HEK293 (cell line): ENCODE measurements around the gene NUFIP1.

Source experiments
- CTCF ChIA-PET: fragments of 350-600 bp; formaldehyde crosslinking; extraction: SDS; loops from one replicate; lab custom pipeline; 2021; ENCODE audit warnings: antibody characterized with exemption; lab: Yijun Ruan, JAX
- POLR2A ChIA-PET: fragments of 300-600 bp; formaldehyde crosslinking; extraction: SDS; loops from one replicate; lab custom pipeline; 2020; ENCODE audit warnings: antibody characterized with exemption, inconsistent platforms; lab: Yijun Ruan, JAX
- H3K27ac ChIP-seq: fragments of 200-500 bp; sonication (Bioruptor generic); 2 replicates; pipeline ENCODE4 v1.5.1; 2014; ENCODE audit warnings: low read depth, low read length, control low read depth, inconsistent platforms; ENCODE audit errors: extremely low read depth
- H3K36me3 ChIP-seq, 2 experiments: fragments of 200-500 bp in 1 of 2; sonication (Bioruptor generic) in 1 of 2; 1 replicate in 1 of 2; 2 replicates in 1 of 2; pipeline ENCODE4 v1.5.1; 2014 to 2017; ENCODE audit warnings: inconsistent platforms in 2 of 2, low read length in 2 of 2; ENCODE audit not compliant: control insufficient read depth in 2 of 2, insufficient read depth in 1 of 2
- H3K4me1 ChIP-seq: fragments of 200-500 bp; sonication (Bioruptor generic); 2 replicates; pipeline ENCODE4 v1.5.1; 2014; ENCODE audit warnings: mild to moderate bottlenecking, low read length, inconsistent platforms; ENCODE audit not compliant: control insufficient read depth, insufficient read depth
- H3K4me3 ChIP-seq: 2 replicates; pipeline ENCODE4 v1.5.1; 2011; ENCODE audit warnings: low read depth, mild to moderate bottlenecking, control low read depth, low read length, moderate library complexity
- H3K9me3 ChIP-seq: fragments of 200-500 bp; sonication (Bioruptor generic); 2 replicates; pipeline ENCODE4 v1.5.1; 2014; ENCODE audit warnings: low read depth, low read length, inconsistent platforms; ENCODE audit not compliant: control insufficient read depth, insufficient read depth
- BCL11A ChIP-seq: fragments of 450-650 bp; formaldehyde crosslinking; IDR thresholded peaks from 2 replicates; pipeline ENCODE4 v1.5.1; 2016; ENCODE audit warnings: low read depth, missing biosample characterization, missing genetic modification characterization
- OSR2 ChIP-seq: fragments of 450-650 bp; formaldehyde crosslinking; IDR thresholded peaks from 2 replicates; pipeline ENCODE4 v1.5.1; 2016; ENCODE audit warnings: missing biosample characterization, missing genetic modification characterization
- YY1 ChIP-seq: fragments of 450-650 bp; formaldehyde crosslinking; IDR thresholded peaks from 2 replicates; pipeline ENCODE4 v1.5.1; 2018; ENCODE audit warnings: missing biosample characterization, missing genetic modification characterization
- ZBTB17 ChIP-seq: fragments of 450-650 bp; formaldehyde crosslinking; IDR thresholded peaks from 2 replicates; pipeline ENCODE4 v1.5.1; 2016; ENCODE audit warnings: missing biosample characterization, missing genetic modification characterization
- ZBTB20 ChIP-seq: fragments of 450-650 bp; formaldehyde crosslinking; IDR thresholded peaks from 2 replicates; pipeline ENCODE4 v1.5.1; 2016; ENCODE audit warnings: missing biosample characterization, missing genetic modification characterization
- ZBTB48 ChIP-seq: fragments of 450-650 bp; formaldehyde crosslinking; IDR thresholded peaks from 2 replicates; pipeline ENCODE4 v1.5.1; 2016; ENCODE audit warnings: missing biosample characterization, missing genetic modification characterization
- ZBTB8A ChIP-seq: fragments of 450-650 bp; formaldehyde crosslinking; IDR thresholded peaks from 2 replicates; pipeline ENCODE4 v1.5.1; 2016; ENCODE audit warnings: missing biosample characterization, missing genetic modification characterization
- ZNF132 ChIP-seq: fragments of 450-650 bp; formaldehyde crosslinking; IDR thresholded peaks from 2 replicates; pipeline ENCODE4 v1.5.1; 2017; ENCODE audit warnings: missing biosample characterization, missing genetic modification characterization, borderline replicate concordance
- ZNF133 ChIP-seq: fragments of 450-650 bp; formaldehyde crosslinking; IDR thresholded peaks from 2 replicates; pipeline ENCODE4 v1.5.1; 2016; ENCODE audit warnings: missing biosample characterization, missing genetic modification characterization
- ZNF138 ChIP-seq: fragments of 450-650 bp; formaldehyde crosslinking; IDR thresholded peaks from 2 replicates; pipeline ENCODE4 v1.5.1; 2016; ENCODE audit warnings: missing biosample characterization, missing genetic modification characterization, borderline replicate concordance
- ZNF16 ChIP-seq: fragments of 450-650 bp; formaldehyde crosslinking; IDR thresholded peaks from 2 replicates; pipeline ENCODE4 v1.5.1; 2016; ENCODE audit warnings: low read depth, missing biosample characterization, missing genetic modification characterization
- ZNF311 ChIP-seq: fragments of 450-650 bp; formaldehyde crosslinking; IDR thresholded peaks from 2 replicates; pipeline ENCODE4 v1.5.1; 2017; ENCODE audit warnings: missing biosample characterization, missing genetic modification characterization, borderline replicate concordance
- ZNF37A ChIP-seq: fragments of 450-650 bp; IDR thresholded peaks from 2 replicates; pipeline ENCODE4 v1.5.1; 2018; ENCODE audit warnings: missing biosample characterization, missing genetic modification characterization
- ZNF621 ChIP-seq: fragments of 450-650 bp; formaldehyde crosslinking; IDR thresholded peaks from 2 replicates; pipeline ENCODE4 v1.5.1; 2017; ENCODE audit warnings: missing biosample characterization, missing genetic modification characterization
- ZNF629 ChIP-seq: fragments of 450-650 bp; formaldehyde crosslinking; IDR thresholded peaks from 2 replicates; pipeline ENCODE4 v1.5.1; 2017; ENCODE audit warnings: missing biosample characterization, missing genetic modification characterization
- ZNF654 ChIP-seq: fragments of 450-650 bp; formaldehyde crosslinking; IDR thresholded peaks from 2 replicates; pipeline ENCODE4 v1.5.1; 2016; ENCODE audit warnings: low read depth, missing biosample characterization, missing genetic modification characterization
- ZNF747 ChIP-seq: fragments of 450-650 bp; formaldehyde crosslinking; IDR thresholded peaks from 2 replicates; pipeline ENCODE4 v1.5.1; 2016; ENCODE audit warnings: missing biosample characterization, missing genetic modification characterization
- ZNF776 ChIP-seq: fragments of 450-650 bp; formaldehyde crosslinking; IDR thresholded peaks from 2 replicates; pipeline ENCODE4 v1.5.0; 2017; ENCODE audit warnings: missing biosample characterization, missing genetic modification characterization, borderline replicate concordance
- ZNF785 ChIP-seq: fragments of 450-650 bp; formaldehyde crosslinking; IDR thresholded peaks from 2 replicates; pipeline ENCODE4 v1.5.1; 2016; ENCODE audit warnings: missing biosample characterization, missing genetic modification characterization
- TF ChIP-seq, protein P1 (sequence below): fragments of 450-650 bp; formaldehyde crosslinking; IDR thresholded peaks from 2 replicates; pipeline ENCODE4 v1.5.1; 2017; ENCODE audit warnings: missing biosample characterization, missing genetic modification characterization
- TF ChIP-seq, protein P2 (sequence below): IDR thresholded peaks from 2 replicates; pipeline ENCODE4 v1.6.1; 2011; ENCODE audit warnings: mild to moderate bottlenecking, low read depth, low read length, borderline replicate concordance
- TF ChIP-seq, protein P3 (sequence below): fragments of 450-650 bp; formaldehyde crosslinking; IDR thresholded peaks from 2 replicates; pipeline ENCODE4 v1.5.1; 2016; ENCODE audit warnings: missing biosample characterization, missing genetic modification characterization
- TF ChIP-seq, protein P4 (sequence below): fragments of 450-650 bp; formaldehyde crosslinking; IDR thresholded peaks from 2 replicates; pipeline ENCODE4 v1.5.0; 2017; ENCODE audit warnings: missing biosample characterization, missing genetic modification characterization, borderline replicate concordance

The NUFIP1 gene

DNA sequence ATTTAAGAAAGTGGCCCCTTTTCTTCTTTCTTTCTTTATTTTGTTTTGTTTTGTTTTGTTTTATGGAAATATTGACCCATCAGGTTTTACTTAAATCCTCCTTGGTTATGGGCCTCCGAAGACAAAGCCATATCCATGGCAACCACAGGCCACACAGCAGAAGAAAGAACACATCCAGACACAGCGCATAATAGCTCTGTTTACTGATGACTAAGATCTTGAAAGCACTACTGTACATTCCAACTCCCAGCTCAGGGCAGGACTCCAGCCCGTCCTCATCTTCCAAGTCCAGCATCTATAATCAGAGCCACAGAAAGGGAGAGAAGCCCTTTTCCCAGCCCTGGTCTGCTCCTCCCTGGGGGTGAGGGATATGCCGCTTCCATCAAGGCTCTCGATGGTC lies 84.3 kb downstream of the NUFIP1 start:
- H3K27ac ChIP-seq = no peak overlapping the region

DNA sequence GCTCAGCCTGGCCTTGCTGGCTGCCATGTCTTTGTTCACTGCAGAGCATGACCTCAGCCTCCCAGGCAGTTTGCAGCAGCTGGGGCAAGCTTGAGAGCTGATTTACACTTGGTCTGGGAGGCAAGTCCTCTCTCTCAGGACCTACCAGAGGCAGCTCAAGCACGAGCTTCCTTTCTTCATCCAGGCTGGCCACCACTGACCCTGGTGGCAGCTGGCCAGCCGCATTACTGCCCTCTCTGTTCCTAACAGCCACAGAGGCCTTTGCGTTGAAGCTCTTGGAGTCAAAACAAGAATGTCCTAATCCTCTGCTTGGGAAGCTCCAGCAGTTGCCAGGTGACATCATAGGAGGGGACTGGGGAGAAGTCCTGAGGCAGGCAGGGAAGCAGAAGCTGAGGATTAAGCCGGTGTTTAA lies 85.7 kb downstream of the NUFIP1 start:
- POLR2A ChIA-PET = no interaction called here
- Histone ChIP-seq H3K9me3 (no peaks in the 10 kb centered on the region), H3K27ac (no peak overlapping the region), H3K4me3 (no peak overlapping the region), H3K4me1 (no peaks in the 10 kb centered on the region; the same call in 1 of the 2 replicates), H3K36me3 (no peaks in the 10 kb centered on the region)
- TF ChIP-seq, protein P1, sequence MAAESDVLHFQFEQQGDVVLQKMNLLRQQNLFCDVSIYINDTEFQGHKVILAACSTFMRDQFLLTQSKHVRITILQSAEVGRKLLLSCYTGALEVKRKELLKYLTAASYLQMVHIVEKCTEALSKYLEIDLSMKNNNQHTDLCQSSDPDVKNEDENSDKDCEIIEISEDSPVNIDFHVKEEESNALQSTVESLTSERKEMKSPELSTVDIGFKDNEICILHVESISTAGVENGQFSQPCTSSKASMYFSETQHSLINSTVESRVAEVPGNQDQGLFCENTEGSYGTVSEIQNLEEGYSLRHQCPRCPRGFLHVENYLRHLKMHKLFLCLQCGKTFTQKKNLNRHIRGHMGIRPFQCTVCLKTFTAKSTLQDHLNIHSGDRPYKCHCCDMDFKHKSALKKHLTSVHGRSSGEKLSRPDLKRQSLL (tag by site-specific recombination) = no peak
- no peak for TF ChIP-seq ZNF747
- TF ChIP-seq OSR2 (tag by site-specific recombination) = no peak
- TF ChIP-seq ZNF138 = no peak
- TF ChIP-seq ZNF621 (tag by site-specific recombination) = no peak
- TF ChIP-seq ZNF785 (tag by site-specific recombination) = no peak
- no peak for TF ChIP-seq ZNF776 (tag by site-specific recombination)
- CTCF ChIA-PET = interaction anchor here (0.6 kb wide), 1 partner anchor 201 kb away, joined by 3 read pairs; no protein-coding TSS in a partner anchor

More for the DNA sequence above, 84.3 kb downstream of the NUFIP1 start:
- Histone ChIP-seq H3K4me1 (no peaks in the 10 kb centered on the region; the same call in 1 of the 2 replicates), H3K9me3 (no peaks in the 10 kb centered on the region), H3K36me3 (no peaks in the 10 kb centered on the region), H3K4me3 (no peak overlapping the region)
- ChIA-PET POLR2A (no interaction called here), CTCF (no interaction called here)
- TF ChIP-seq ZNF133 (tag by site-specific recombination) = no peak
- 0 out of 2 replicates have a peak, but pooled peaks have one; percentile 49 for TF ChIP-seq ZBTB17 (tag by site-specific recombination)

DNA sequence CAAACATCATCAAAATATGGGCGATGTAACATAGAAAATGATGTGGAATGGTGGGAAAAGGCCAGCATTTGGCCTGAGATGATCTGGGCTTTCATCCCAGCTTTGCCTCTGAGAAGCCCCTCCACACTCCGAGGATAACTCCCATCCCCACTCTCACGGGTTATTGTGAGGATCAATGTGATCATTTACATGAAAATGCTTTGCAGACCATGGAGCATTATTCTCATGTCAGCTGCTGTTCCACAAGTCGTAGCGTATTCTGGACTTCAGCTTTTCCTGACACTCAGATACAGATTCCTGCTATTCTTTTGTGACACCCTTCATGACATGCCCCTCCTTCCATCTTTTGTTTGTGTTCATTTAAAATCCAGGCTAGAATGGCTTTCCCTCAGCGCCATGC lies 86.5 kb downstream of the NUFIP1 start:
- Histone ChIP-seq H3K27ac (no peak overlapping the region), H3K4me3 (no peak overlapping the region), H3K9me3 (no peaks in the 10 kb centered on the region), H3K36me3 (no peaks in the 10 kb centered on the region), H3K4me1 (no peaks in the 10 kb centered on the region; the same call in 1 of the 2 replicates)
- TF ChIP-seq ZNF16 (tag by site-specific recombination) (no peak), ZNF37A (tag by site-specific recombination) (no peak)
- ChIA-PET POLR2A (no interaction called here), CTCF (no interaction called here)

DNA sequence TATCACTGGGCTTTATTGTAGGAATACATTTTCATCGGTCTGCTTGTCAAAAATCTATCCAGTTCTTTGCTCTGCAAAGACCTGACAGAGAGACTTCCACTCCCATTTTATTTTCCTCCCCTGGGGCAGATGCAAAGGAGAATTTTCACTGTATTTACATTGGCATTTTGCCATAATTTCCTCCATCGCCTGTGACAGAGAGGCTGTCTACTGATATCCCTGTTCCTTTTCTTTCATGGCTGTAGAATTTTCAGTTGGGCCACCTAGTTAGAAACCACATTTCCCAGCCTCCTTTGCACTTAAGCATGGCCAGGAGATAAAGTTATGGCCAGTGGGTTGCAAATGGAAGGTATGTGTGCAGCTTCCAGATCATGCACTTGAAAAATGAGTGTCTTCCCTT lies 89.3 kb downstream of the NUFIP1 start:
- Histone ChIP-seq H3K36me3 (no peaks in the 10 kb centered on the region), H3K4me1 (peaks cover 3% of the 10 kb centered on the region), H3K4me3 (no peak overlapping the region), H3K9me3 (no peaks in the 10 kb centered on the region), H3K27ac (no peak overlapping the region)
- ChIA-PET CTCF (no interaction called here), POLR2A (no interaction called here)
- TF ChIP-seq BCL11A (tag by site-specific recombination) (no peak), ZNF654 (tag by site-specific recombination) (no peak), ZNF629 (tag by site-specific recombination) (no peak), ZBTB48 (tag by site-specific recombination) (no peak), ZNF311 (tag by site-specific recombination) (no peak), ZNF132 (no peak), ZBTB20 (tag by site-specific recombination) (no peak), YY1 (peak; percentile 46; the same call in 1 of the 2 replicates), ZBTB8A (tag by site-specific recombination) (no peak)
- TF ChIP-seq, protein P2, sequence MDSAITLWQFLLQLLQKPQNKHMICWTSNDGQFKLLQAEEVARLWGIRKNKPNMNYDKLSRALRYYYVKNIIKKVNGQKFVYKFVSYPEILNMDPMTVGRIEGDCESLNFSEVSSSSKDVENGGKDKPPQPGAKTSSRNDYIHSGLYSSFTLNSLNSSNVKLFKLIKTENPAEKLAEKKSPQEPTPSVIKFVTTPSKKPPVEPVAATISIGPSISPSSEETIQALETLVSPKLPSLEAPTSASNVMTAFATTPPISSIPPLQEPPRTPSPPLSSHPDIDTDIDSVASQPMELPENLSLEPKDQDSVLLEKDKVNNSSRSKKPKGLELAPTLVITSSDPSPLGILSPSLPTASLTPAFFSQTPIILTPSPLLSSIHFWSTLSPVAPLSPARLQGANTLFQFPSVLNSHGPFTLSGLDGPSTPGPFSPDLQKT = no peak
- TF ChIP-seq, protein P3, sequence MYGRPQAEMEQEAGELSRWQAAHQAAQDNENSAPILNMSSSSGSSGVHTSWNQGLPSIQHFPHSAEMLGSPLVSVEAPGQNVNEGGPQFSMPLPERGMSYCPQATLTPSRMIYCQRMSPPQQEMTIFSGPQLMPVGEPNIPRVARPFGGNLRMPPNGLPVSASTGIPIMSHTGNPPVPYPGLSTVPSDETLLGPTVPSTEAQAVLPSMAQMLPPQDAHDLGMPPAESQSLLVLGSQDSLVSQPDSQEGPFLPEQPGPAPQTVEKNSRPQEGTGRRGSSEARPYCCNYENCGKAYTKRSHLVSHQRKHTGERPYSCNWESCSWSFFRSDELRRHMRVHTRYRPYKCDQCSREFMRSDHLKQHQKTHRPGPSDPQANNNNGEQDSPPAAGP (tag by site-specific recombination) = no peak
- TF ChIP-seq, protein P1 (tag by site-specific recombination) = peak; percentile 59; the same call in 1 of the 2 replicates
- TF ChIP-seq, protein P4, sequence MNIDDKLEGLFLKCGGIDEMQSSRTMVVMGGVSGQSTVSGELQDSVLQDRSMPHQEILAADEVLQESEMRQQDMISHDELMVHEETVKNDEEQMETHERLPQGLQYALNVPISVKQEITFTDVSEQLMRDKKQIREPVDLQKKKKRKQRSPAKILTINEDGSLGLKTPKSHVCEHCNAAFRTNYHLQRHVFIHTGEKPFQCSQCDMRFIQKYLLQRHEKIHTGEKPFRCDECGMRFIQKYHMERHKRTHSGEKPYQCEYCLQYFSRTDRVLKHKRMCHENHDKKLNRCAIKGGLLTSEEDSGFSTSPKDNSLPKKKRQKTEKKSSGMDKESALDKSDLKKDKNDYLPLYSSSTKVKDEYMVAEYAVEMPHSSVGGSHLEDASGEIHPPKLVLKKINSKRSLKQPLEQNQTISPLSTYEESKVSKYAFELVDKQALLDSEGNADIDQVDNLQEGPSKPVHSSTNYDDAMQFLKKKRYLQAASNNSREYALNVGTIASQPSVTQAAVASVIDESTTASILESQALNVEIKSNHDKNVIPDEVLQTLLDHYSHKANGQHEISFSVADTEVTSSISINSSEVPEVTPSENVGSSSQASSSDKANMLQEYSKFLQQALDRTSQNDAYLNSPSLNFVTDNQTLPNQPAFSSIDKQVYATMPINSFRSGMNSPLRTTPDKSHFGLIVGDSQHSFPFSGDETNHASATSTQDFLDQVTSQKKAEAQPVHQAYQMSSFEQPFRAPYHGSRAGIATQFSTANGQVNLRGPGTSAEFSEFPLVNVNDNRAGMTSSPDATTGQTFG = no peak
